ENCODE measurements around the gene KIAA1217. TPM values are rescaled to one million over a fixed set of nuclear protein-coding genes. Genes with fewer than 3 reads are reported as not detected.

Gene KIAA1217
- polyA plus RNA-seq, 1 of the 3 experiments (the other 2 are of a cell fraction) = 7.2 TPM

DNA sequence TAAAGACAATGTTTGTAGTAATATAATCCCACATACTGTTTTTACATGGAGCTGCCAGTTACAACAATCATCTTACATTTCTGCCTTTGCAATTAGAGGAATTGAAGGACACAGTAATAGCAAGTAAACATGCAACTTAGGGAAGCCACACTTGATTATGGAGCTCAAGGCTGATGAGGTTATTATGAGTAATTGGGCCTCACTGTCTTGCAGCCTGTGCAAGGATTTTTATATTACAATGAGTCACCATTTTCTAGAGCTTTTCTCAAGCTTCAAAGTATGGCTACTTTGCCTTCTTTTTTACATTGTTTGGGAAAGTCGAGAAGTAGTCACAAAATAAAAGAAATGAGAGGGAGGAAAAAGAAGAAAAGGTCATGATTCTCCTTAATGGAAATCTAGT, 226.4 kb downstream of the KIAA1217 start:
- H3K9ac ChIP-seq = no peak overlapping the region
- no peak overlapping the region for H3K4me2 ChIP-seq
- H3K36me3 ChIP-seq (replicated peaks in 1 of 2; ENCODE audit: control insufficient read depth in 1 of 2, insufficient read depth in 2 of 2, low read length in 1 of 2) = no peaks in the 10 kb centered on the region
- no peak overlapping the region for H2AFZ ChIP-seq (ENCODE audit: low read depth)
- no peaks in the 10 kb centered on the region for H3K27me3 ChIP-seq (ENCODE audit: insufficient read depth)
- ChIA-PET POLR2A (no interaction called here), CTCF (no interaction called here)
- peaks cover 0 to 11% of the 10 kb centered on the region in 2 experiments; a peak in 2 of 4 replicates for H3K4me1 ChIP-seq (ENCODE audit: control insufficient read depth in 1 of 2, insufficient read depth in 2 of 2, low read depth in 1 of 2, low read length in 1 of 2)
- peak; percentile 24; the same call in 1 of the 2 replicates for TF ChIP-seq TCF12 (IDR thresholded peaks at IDR 0.05)
- TF ChIP-seq, protein P1, sequence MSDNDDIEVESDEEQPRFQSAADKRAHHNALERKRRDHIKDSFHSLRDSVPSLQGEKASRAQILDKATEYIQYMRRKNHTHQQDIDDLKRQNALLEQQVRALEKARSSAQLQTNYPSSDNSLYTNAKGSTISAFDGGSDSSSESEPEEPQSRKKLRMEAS (IDR thresholded peaks at IDR 0.05; ENCODE audit: low read depth) = peak; percentile 19; the same call in 1 of the 2 replicates
- TF ChIP-seq CTCF (IDR thresholded peaks at IDR 0.05) = no peak
- TF ChIP-seq EP300 (IDR thresholded peaks at IDR 0.05; ENCODE audit: borderline replicate concordance in 1 of 2, low read depth in 1 of 2, low read length in 1 of 2) = no peak
- TF ChIP-seq MXI1 (IDR thresholded peaks at IDR 0.05; ENCODE audit: low read depth, low read length) = no peak
- TF ChIP-seq JUND (IDR thresholded peaks at IDR 0.05) = peak; percentile 60; the same call in 1 of the 2 replicates
- peak; percentile 67; the same call in 1 of the 2 replicates for TF ChIP-seq FOSL2 (IDR thresholded peaks at IDR 0.05; ENCODE audit: borderline replicate concordance, low read depth)
- TF ChIP-seq, protein P2, sequence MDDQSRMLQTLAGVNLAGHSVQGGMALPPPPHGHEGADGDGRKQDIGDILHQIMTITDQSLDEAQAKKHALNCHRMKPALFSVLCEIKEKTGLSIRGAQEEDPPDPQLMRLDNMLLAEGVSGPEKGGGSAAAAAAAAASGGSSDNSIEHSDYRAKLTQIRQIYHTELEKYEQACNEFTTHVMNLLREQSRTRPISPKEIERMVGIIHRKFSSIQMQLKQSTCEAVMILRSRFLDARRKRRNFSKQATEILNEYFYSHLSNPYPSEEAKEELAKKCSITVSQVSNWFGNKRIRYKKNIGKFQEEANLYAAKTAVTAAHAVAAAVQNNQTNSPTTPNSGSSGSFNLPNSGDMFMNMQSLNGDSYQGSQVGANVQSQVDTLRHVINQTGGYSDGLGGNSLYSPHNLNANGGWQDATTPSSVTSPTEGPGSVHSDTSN (IDR thresholded peaks at IDR 0.05) = peak; percentile 79
- TF ChIP-seq, protein P3, sequence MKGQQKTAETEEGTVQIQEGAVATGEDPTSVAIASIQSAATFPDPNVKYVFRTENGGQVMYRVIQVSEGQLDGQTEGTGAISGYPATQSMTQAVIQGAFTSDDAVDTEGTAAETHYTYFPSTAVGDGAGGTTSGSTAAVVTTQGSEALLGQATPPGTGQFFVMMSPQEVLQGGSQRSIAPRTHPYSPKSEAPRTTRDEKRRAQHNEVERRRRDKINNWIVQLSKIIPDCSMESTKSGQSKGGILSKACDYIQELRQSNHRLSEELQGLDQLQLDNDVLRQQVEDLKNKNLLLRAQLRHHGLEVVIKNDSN (IDR thresholded peaks at IDR 0.05; ENCODE audit: borderline replicate concordance, low read depth) = no peak
- H3F3A ChIP-seq (replicated peaks; ENCODE audit: insufficient read depth) = peaks cover 9% of the 10 kb centered on the region
- H3K4me3 ChIP-seq (ENCODE audit: low read depth in 2 of 2, low read length in 1 of 2) = no peak overlapping the region
- peak overlapping the region in 1 of 2 experiments; percentile 57; a peak in 2 of 4 replicates for H3K27ac ChIP-seq (ENCODE audit: low read depth in 2 of 2, low read length in 1 of 2)
- 55% methylated on average over 1 of the region's 1 CpG for WGBS (ENCODE audit: low lambda C conversion rate)
- no peaks in the 10 kb centered on the region for H3K9me3 ChIP-seq
- H3K79me2 ChIP-seq (ENCODE audit: insufficient read depth) = no peaks in the 10 kb centered on the region
- no peaks in the 10 kb centered on the region for H3K9me2 ChIP-seq
- no peak for DNase-seq
- no peaks in the 10 kb centered on the region for H4K20me1 ChIP-seq (ENCODE audit: insufficient read depth)

DNA sequence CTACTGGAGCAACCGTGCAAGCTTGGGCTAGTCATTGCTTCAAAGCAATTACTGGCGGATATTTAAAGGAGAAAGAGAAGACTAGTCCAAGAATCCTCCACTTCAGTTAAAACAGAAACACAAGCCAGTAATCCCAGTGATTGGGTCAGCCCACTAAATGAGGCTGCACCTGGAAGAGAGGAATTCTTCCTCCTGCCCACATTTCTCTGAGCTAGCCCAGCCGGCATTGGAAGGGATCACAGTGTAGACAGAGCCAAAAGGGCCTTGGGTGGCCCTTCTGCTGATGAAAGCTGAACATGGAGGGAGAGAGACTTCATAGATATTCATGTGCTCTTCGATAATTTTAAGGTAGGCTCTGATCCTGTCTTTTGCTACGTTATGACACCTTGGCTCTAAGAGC, 228.4 kb downstream of the KIAA1217 start:
- Histone ChIP-seq H3K9me3 (no peaks in the 10 kb centered on the region), H3K4me1 (ENCODE audit: control insufficient read depth in 1 of 2, insufficient read depth in 2 of 2, low read depth in 1 of 2, low read length in 1 of 2) (peaks cover 0 to 11% of the 10 kb centered on the region in 2 experiments; a peak in 3 of 4 replicates), H3K36me3 (replicated peaks in 1 of 2; ENCODE audit: control insufficient read depth in 1 of 2, insufficient read depth in 2 of 2, low read length in 1 of 2) (no peaks in the 10 kb centered on the region), H2AFZ (ENCODE audit: low read depth) (no peak overlapping the region), H3K4me2 (no peak overlapping the region), H3K9ac (no peak overlapping the region), H3K27ac (ENCODE audit: low read depth in 2 of 2, low read length in 1 of 2) (no peak overlapping the region), H3K4me3 (ENCODE audit: low read depth in 2 of 2, low read length in 1 of 2) (no peak overlapping the region), H3F3A (replicated peaks; ENCODE audit: insufficient read depth) (peaks cover 9% of the 10 kb centered on the region), H4K20me1 (ENCODE audit: insufficient read depth) (no peaks in the 10 kb centered on the region), H3K9me2 (no peaks in the 10 kb centered on the region), H3K27me3 (ENCODE audit: insufficient read depth) (no peaks in the 10 kb centered on the region), H3K79me2 (ENCODE audit: insufficient read depth) (no peaks in the 10 kb centered on the region)
- 85% methylated on average over 5 of the region's 5 CpGs for WGBS (ENCODE audit: low lambda C conversion rate)
- ChIA-PET POLR2A (no interaction called here), CTCF (no interaction called here)
- DNase-seq = no peak
- TF ChIP-seq NFIC (IDR thresholded peaks at IDR 0.05; ENCODE audit: borderline replicate concordance) = no peak
- TF ChIP-seq MEF2A (IDR thresholded peaks at IDR 0.05; ENCODE audit: borderline replicate concordance, low read depth) = no peak
